GM19328 (cell line): Measurements from ENCODE around the gene CAV1.
"Not testable (repeated sequence)": the region's sequence is repeated elsewhere in the genome, so short reads cannot be mapped to it uniquely, and the experiment has no call there.

Source experiments
- ATAC-seq: cut with Tn5 transposase; IDR thresholded peaks from one replicate; pipeline ENCODE4 v1.9.1; 2021; ENCODE audit warnings: mild to moderate bottlenecking, moderate library complexity; ENCODE audit not compliant: unreplicated experiment

Gene CAV1

GRCh38 chr7:116579322-116579721 lies 54.5 kb downstream of the CAV1 start:
- ATAC-seq = no peak

- no peak for ATAC-seq
Observed at GRCh38 chr7:116579835-116580234, 55.0 kb downstream of the CAV1 start.

- no peak for ATAC-seq
Observed at GRCh38 chr7:116582164-116582732, 57.4 kb downstream of the CAV1 start.

- ATAC-seq = no peak
Observed at GRCh38 chr7:116582806-116583444, 58.1 kb downstream of the CAV1 start.

- ATAC-seq = peak; percentile 91
Observed at GRCh38 chr7:116583653-116584052, 58.8 kb downstream of the CAV1 start.

GRCh38 chr7:116584721-116585120 lies 59.9 kb downstream of the CAV1 start:
- no peak for ATAC-seq

GRCh38 chr7:116585392-116585791 lies 60.6 kb downstream of the CAV1 start:
- no peak for ATAC-seq

- ATAC-seq = no peak
Observed at GRCh38 chr7:116585967-116586366, 61.1 kb downstream of the CAV1 start.

GRCh38 chr7:116587200-116587599 lies 62.4 kb downstream of the CAV1 start:
- not testable (repeated sequence) for ATAC-seq

GRCh38 chr7:116588225-116588624 lies 63.4 kb downstream of the CAV1 start:
- ATAC-seq = peak; percentile 40

- ATAC-seq = no peak
Observed at GRCh38 chr7:116588641-116589594, 64.1 kb downstream of the CAV1 start.

GRCh38 chr7:116591202-116592040 lies 66.6 kb downstream of the CAV1 start:
- no peak for ATAC-seq

GRCh38 chr7:116592041-116592355 lies 67.2 kb downstream of the CAV1 start:
- no peak for ATAC-seq

- no peak for ATAC-seq
Observed at GRCh38 chr7:116592445-116592844, 67.6 kb downstream of the CAV1 start.

GRCh38 chr7:116593359-116594075 lies 68.7 kb downstream of the CAV1 start:
- no peak for ATAC-seq

GRCh38 chr7:116595063-116595462 lies 70.2 kb downstream of the CAV1 start:
- ATAC-seq = no peak

- ATAC-seq = no peak
Observed at GRCh38 chr7:116597384-116597783, 72.5 kb downstream of the CAV1 start.

GRCh38 chr7:116598278-116598677 lies 73.4 kb downstream of the CAV1 start:
- no peak for ATAC-seq

GRCh38 chr7:116598861-116599260 lies 74.0 kb downstream of the CAV1 start:
- no peak for ATAC-seq

- no peak for ATAC-seq
Observed at GRCh38 chr7:116601426-116601825, 76.6 kb downstream of the CAV1 start.
